SK-N-SH (cell line): ENCODE results near the gene CDC34.

Experiments used
- CHD2 ChIP-seq: fragments of 150-350 bp; IDR thresholded peaks from 2 replicates; pipeline ENCODE4 v1.6.1; 2018; ENCODE audit warnings: low read length; ENCODE audit not compliant: partially characterized antibody
- FOXM1 ChIP-seq: IDR thresholded peaks from 2 replicates; pipeline ENCODE4 v1.4.0; 2012; ENCODE audit warnings: low read depth, mild to moderate bottlenecking
- REST ChIP-seq: IDR thresholded peaks from 2 replicates; pipeline ENCODE4 v1.6.1; 2012; ENCODE audit warnings: mild to moderate bottlenecking, low read depth, low read length, moderate library complexity
- YY1 ChIP-seq: IDR thresholded peaks from 2 replicates; pipeline ENCODE4 v1.4.0; 2012; ENCODE audit warnings: low read depth, mild to moderate bottlenecking
- TF ChIP-seq, protein P1 (sequence below): fragments of 200-600 bp; sonication (generic); IDR thresholded peaks from 2 replicates; pipeline ENCODE4 v1.6.1; 2017; ENCODE audit warnings: antibody characterized with exemption, mild to moderate bottlenecking, moderate library complexity

- TF ChIP-seq, protein P1, sequence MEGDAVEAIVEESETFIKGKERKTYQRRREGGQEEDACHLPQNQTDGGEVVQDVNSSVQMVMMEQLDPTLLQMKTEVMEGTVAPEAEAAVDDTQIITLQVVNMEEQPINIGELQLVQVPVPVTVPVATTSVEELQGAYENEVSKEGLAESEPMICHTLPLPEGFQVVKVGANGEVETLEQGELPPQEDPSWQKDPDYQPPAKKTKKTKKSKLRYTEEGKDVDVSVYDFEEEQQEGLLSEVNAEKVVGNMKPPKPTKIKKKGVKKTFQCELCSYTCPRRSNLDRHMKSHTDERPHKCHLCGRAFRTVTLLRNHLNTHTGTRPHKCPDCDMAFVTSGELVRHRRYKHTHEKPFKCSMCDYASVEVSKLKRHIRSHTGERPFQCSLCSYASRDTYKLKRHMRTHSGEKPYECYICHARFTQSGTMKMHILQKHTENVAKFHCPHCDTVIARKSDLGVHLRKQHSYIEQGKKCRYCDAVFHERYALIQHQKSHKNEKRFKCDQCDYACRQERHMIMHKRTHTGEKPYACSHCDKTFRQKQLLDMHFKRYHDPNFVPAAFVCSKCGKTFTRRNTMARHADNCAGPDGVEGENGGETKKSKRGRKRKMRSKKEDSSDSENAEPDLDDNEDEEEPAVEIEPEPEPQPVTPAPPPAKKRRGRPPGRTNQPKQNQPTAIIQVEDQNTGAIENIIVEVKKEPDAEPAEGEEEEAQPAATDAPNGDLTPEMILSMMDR = no peak
- TF ChIP-seq REST (no peak), CHD2 (no peak), YY1 (no peak), FOXM1 (no peak)
Observed at GRCh38 chr19:491146-491741, 40.3 kb upstream of the CDC34 start.
